Nephron progenitor cell (in vitro differentiated cells): ENCODE data around the gene RPP25L.

Experiments used
- DNase-seq: peaks from one replicate; pipeline ENCODE4 v3.0.0; 2021
- H3K27ac Mint-ChIP-seq: 2 replicates; pipeline ENCODE4 v1.8.0; 2021; ENCODE audit warnings: mild to moderate bottlenecking, moderate library complexity, mixed read lengths
- H3K27me3 Mint-ChIP-seq: 2 replicates; pipeline ENCODE4 v1.8.0; 2021; ENCODE audit warnings: mild to moderate bottlenecking, low read depth, mixed read lengths; ENCODE audit not compliant: poor library complexity
- H3K36me3 Mint-ChIP-seq: 2 replicates; pipeline ENCODE4 v1.8.0; 2021; ENCODE audit warnings: low read depth, mixed read lengths
- H3K4me1 Mint-ChIP-seq: 2 replicates; pipeline ENCODE4 v1.8.0; 2021; ENCODE audit warnings: mixed read lengths
- H3K4me3 Mint-ChIP-seq: 2 replicates; pipeline ENCODE4 v1.8.0; 2021; ENCODE audit warnings: mild to moderate bottlenecking, moderate library complexity, mixed read lengths
- H3K9me3 Mint-ChIP-seq: 2 replicates; pipeline ENCODE4 v1.8.0; 2021; ENCODE audit warnings: mild to moderate bottlenecking, moderate library complexity, mixed read lengths
- CTCF ChIP-seq: fragments of 200-600 bp; sonication (generic); IDR thresholded peaks from 2 replicates; pipeline ENCODE4 v1.5.0; 2021; ENCODE audit warnings: antibody characterized with exemption

RPP25L gene

DNA sequence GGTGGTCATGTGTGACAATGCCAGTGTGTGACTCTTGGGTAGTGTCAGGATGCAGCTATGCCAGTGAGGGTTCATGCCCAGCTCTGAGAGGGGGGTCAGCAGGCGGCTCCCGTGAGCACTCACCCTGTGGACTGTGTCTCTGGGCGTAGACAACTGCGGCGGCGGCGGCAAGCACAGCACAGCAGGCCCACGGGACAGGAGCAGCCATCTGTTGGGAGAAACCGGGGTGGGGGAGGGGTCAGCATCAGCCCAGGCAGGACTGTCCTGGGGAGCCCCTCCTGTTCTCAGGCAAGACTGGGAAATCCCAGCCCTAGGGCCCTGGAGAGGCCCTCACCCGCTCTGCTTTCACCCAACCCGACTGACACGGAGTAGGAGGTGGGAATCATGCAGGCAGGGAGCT is 43.1 kb downstream of the RPP25L start:
- H3K4me1 Mint-ChIP-seq, result peaks cover 99% of the 10 kb centered on the region
- DNase-seq, result peak; percentile 39
- H3K9me3 Mint-ChIP-seq, result no peaks in the 10 kb centered on the region
- TF ChIP-seq CTCF, result no peak
- H3K36me3 Mint-ChIP-seq, result peaks cover 28% of the 10 kb centered on the region
- peaks cover 9% of the 10 kb centered on the region for H3K27me3 Mint-ChIP-seq
- peak overlapping the region; percentile 57 for H3K4me3 Mint-ChIP-seq
- no peak overlapping the region for H3K27ac Mint-ChIP-seq

GRCh38 chr9:34568133-34568532 is 43.8 kb downstream of the RPP25L start:
- Mint-ChIP-seq H3K9me3 (no peaks in the 10 kb centered on the region), H3K4me3 (peak overlapping the region; percentile 57), H3K27me3 (peaks cover 9% of the 10 kb centered on the region), H3K36me3 (peaks cover 34% of the 10 kb centered on the region), H3K4me1 (peaks cover 99% of the 10 kb centered on the region), H3K27ac (no peak overlapping the region)
- DNase-seq, result no peak
- TF ChIP-seq CTCF, result no peak

- Mint-ChIP-seq H3K27me3 (peaks cover 9% of the 10 kb centered on the region), H3K4me1 (peaks cover 99% of the 10 kb centered on the region), H3K27ac (peak overlapping the region; percentile 52), H3K36me3 (peaks cover 44% of the 10 kb centered on the region), H3K4me3 (peak overlapping the region; percentile 2), H3K9me3 (no peaks in the 10 kb centered on the region)
- no peak for DNase-seq
- no peak for TF ChIP-seq CTCF
These were observed 44.9 kb downstream of the RPP25L start for GRCh38 chr9:34566972-34567371.

GRCh38 chr9:34566322-34566721 is 45.6 kb downstream of the RPP25L start:
- TF ChIP-seq CTCF, result no peak

DNA sequence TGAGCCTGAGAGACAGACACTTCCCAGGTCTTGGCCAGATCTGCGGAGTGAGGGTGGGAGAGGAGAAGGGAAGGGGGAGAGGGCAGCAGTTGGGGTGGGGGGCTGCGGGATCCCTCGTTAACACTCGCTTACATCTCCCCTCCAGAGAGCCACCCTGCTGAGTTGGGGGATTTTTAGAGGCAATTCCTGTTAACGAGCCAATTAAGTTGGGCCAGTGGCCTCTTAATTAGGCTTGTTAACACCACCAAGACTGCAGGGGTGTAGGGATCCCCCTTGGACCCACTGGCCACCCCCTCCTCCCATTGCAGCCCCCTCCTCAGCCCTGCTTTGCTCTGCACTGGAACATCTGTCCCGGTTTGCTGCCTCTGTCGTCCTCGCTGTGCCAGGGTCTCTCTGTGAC is 46.0 kb downstream of the RPP25L start:
- no peak for TF ChIP-seq CTCF
- Mint-ChIP-seq H3K9me3 (no peaks in the 10 kb centered on the region), H3K4me3 (no peak overlapping the region), H3K36me3 (peaks cover 52% of the 10 kb centered on the region), H3K4me1 (peaks cover 99% of the 10 kb centered on the region), H3K27ac (peak overlapping the region; percentile 14), H3K27me3 (peaks cover 9% of the 10 kb centered on the region)
- DNase-seq, result no peak

More at GRCh38 chr9:34566322-34566721, 45.6 kb downstream of the RPP25L start:
- Mint-ChIP-seq H3K4me1 (peaks cover 99% of the 10 kb centered on the region), H3K36me3 (peaks cover 50% of the 10 kb centered on the region), H3K4me3 (peak overlapping the region; percentile 2), H3K27me3 (peaks cover 9% of the 10 kb centered on the region), H3K27ac (no peak overlapping the region), H3K9me3 (no peaks in the 10 kb centered on the region)
- peak; percentile 40 for DNase-seq

GRCh38 chr9:34564617-34565016 is 47.3 kb downstream of the RPP25L start:
- peaks cover 99% of the 10 kb centered on the region for H3K4me1 Mint-ChIP-seq
- H3K27ac Mint-ChIP-seq, result peak overlapping the region; percentile 91
- H3K36me3 Mint-ChIP-seq, result peaks cover 52% of the 10 kb centered on the region
- no peak for DNase-seq
- peak overlapping the region; percentile 59 for H3K4me3 Mint-ChIP-seq
- peaks cover 7% of the 10 kb centered on the region for H3K27me3 Mint-ChIP-seq
- H3K9me3 Mint-ChIP-seq, result no peaks in the 10 kb centered on the region
- TF ChIP-seq CTCF, result no peak
